Right forelimb (tissue), 1 donor: ENCODE results near the gene OSM.
"Not testable (repeated sequence)": the region's sequence is repeated elsewhere in the genome, so short reads cannot be mapped to it uniquely, and the experiment has no call there.

ENCODE experiments used
- DNase-seq: peaks from one replicate; pipeline ENCODE4 v3.0.0-alpha.2; 2018

Gene OSM

GRCh38 chr22:30240541-30241417 lies 25.9 kb downstream of the OSM start:
- DNase-seq = no peak

- DNase-seq = no peak
These were observed 26.9 kb downstream of the OSM start for GRCh38 chr22:30239488-30240405.

DNA sequence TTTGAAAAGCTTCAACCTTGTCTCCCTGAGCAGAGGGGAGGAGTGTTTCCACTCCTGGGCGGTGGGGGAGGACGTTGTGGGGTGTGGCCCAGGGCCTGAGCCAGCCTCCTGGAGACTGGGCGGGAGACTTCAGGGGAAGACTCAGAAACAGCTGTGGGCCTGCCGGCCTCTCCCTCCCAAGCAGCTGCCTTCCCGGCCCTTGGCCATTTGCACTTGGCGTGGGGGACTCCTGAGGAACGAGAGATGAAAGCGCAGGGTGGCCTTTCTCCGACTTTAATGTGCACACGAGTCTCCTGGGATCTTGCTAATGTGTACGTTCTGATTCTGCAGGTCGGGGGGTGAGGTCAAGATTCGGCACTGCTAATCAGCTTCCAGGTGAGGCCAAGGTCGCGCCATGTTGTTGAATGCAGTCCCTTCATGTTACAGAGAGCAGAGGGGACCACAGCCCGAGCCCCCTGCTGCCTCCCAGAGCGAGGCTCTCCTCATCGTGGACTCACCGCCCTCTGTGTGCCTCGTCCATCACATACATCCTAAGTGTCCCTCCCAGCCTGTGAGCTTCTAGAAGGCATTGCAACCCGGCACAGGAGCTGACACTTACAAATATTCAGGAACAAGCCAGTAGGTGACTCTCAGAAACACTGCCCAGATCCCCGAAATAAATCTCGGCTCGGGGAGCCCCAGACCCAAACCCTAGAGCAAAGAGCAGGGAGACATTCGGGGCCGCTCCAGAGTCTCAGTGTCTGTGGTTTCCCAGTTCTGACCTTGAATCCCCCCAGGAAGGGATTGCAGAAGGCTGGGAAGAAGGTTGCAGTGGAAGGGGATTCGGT lies 27.8 kb downstream of the OSM start:
- DNase-seq = peak; percentile 72

- DNase-seq = no peak
These were observed 28.5 kb downstream of the OSM start for GRCh38 chr22:30238136-30238535.

DNA sequence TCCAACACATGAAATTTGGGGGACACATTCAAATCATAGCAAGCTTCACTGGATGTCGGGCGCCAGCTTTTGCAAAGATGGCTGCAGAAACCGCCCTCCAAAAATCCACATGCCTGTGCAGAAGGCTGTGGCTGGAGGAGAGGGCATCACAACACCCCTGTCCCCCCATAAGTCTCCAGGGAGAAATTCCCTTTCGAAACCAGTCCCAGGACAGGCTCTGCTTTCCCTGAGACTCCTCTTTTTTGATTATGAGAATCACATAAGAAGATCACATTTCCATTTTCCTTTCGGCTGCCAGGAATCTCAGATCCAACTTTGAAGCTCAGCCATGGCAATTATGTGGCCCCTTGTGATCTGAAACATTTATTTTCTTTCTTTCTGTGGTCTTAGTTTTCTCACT lies 29.8 kb downstream of the OSM start:
- DNase-seq = no peak

DNA sequence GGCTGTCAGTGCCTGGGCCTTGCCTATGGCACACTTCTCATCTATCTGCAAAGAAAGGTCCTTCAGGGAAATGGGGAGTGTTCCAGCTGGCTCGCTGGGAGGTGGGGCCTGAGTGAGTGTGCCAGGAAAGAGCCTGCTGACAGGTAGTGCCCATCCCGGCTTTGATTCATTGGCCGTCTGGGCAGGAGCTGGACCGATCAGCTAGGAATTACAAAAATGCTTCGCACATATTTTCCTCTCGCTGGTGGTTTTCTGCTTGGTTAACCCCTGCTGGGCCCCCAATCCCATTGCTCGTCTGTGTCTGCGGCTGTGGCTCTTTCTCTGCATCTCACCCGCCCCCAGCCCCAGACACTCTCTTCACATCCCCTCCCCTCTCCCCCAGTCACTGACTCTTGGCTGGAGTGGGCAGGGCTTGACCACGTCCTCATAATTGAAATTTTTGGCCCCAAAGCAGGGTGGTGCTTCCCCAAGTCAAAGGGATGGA lies 30.9 kb downstream of the OSM start:
- DNase-seq = peak; percentile 73

- peak; percentile 66 for DNase-seq
These were observed 31.7 kb downstream of the OSM start for GRCh38 chr22:30234786-30235470.

- DNase-seq = not testable (repeated sequence)
These were observed 32.3 kb downstream of the OSM start for GRCh38 chr22:30234325-30234724.

- DNase-seq = no peak
These were observed 33.1 kb downstream of the OSM start for GRCh38 chr22:30233582-30233981.

DNA sequence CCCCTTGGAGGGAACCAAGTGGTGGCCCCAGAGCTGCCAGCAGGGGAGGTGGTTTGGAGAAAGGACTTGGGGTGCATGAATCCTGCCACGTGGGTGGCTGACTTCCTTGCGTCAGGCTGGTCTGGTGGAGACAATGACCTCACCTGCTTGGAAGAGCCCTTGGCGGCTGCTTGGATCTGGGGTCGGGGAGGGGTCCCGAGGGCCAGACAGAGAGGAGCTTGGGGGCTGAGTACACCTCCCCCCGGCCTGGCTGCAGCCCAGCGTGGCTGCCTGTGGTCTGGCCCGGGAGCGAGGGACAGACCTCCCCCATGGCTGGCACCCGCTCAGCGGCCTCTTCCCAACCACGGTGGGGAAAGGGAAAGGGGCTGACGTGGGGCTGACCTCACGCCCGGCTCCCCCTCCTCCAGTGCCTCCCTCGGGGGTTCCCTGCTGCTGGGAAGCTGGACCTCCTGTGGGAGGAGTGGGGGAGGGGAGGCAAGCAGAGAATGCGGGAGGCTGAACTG lies 33.9 kb downstream of the OSM start:
- no peak for DNase-seq

DNA sequence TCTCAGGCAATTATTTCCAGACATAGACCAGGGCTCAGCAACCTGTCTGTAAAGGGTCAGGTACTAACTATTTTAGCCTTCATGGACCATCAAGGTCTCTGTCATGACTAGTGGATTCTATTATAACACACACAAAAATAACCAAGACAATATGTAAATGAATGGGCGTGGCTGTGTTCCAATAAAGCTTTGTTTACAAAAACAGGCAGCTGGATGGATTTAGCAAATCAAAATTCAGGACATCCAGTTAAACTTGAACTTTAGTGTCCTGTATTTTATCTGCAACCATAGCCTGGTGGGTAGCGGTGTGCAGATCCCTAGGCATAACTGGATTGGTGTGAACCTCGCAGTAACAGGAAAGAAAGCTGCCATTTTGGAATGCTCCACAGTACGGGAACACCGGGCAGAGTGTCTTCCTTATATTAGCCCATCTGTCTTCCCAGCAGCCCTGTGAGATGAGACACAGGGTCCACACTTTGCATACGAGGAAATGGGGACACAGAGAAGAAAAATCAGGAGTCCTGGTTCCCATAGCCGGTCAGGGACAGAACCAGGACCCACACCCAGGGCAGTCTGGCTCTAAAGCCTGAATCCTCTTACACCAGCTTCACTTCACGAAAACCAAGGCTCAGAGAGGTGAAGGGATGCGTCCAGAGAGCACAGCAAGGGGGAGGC lies 35.7 kb downstream of the OSM start:
- DNase-seq = no peak

DNA sequence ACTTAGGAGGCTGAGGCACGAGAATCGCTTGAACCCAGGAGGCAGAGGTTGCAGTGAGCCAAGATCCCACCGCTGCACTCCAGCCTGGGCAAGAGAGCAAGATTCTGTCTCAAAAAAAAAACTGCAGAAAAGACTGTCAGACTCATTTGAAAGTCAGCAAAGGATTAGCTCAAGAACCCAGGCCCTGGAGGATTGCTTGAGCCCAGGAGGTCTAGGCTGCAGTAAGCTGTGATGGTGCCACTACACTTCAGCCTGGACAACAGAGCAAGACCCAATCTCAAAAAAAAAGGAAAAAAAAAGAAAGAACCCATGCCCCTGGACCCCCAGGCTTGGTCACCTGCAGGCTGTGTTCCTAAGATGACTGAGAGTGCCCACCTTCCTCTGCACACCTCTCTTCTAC lies 36.3 kb downstream of the OSM start:
- DNase-seq = no peak

- no peak for DNase-seq
These were observed 37.9 kb downstream of the OSM start for GRCh38 chr22:30228509-30229359.

DNA sequence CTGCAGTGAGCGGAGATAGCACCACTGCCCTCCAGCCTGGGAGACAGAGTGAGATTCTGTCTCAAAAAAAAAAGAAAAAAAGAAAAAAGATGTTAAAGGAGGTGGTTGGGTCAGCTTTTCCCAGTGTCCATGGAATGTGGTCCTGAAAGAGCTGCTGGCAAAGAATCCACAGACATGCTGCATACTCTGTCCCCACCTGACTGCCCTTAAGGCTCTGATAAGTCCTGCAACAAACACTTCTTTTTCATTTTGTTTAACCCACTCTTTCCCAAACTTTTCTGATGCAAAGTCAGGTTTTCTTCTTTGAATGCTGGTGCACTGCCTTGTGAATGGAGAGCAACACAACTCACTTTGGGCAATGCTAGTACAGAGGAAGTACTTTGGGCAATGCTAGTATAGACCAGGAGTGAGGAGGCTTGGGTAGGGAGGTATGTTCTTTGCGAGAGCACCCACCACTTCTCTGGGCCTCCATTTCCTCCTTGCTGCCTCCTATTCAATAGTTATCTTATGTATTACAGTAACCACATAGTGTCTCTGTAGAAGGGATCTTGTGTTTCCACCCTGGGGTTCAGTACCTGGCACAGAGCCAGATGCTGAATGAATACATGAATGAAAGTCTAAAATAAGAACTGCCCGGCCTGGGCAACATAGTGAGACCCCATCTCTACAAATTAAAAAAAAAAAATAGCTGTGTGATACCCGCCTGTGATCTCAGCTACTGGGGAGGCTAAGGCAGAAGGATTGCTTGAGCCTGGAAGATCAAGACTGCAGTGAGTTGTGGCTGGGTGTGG lies 39.0 kb downstream of the OSM start:
- no peak for DNase-seq

GRCh38 chr22:30226192-30226832 lies 40.3 kb downstream of the OSM start:
- DNase-seq = no peak

DNA sequence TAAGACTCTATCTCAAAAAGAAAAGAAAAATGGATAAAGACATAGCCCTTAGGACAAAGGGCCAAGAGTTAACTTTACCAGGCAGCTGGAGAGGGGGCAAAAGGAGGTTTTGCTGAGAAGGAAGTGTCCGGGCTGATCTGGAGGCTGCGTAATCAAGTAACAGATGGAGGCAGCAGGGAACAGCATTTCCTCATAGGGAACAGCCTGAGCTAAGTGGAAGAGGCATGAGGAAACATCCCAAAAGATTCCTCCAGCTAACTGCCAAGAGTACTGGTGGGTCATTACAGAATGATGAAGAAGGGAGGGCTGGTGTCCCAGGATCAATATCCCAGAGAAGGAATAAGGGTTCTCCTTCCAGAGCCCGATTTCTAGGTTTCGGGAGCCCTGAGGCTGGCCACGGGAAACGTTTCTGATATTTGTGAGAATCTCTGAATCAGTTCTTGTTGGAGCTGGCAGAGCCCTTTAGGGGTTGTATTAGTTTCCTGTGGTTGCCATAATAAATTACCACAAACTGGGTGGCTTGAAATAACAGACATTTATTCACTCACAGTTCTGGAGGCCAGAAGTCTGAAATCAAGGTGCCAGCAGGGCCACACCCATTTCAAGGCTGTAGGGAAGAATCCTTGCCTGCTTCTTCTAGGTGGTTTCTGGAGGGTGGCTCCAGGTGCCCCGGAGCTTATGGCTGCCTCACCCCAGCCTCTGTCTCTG lies 41.3 kb downstream of the OSM start:
- no peak for DNase-seq

DNA sequence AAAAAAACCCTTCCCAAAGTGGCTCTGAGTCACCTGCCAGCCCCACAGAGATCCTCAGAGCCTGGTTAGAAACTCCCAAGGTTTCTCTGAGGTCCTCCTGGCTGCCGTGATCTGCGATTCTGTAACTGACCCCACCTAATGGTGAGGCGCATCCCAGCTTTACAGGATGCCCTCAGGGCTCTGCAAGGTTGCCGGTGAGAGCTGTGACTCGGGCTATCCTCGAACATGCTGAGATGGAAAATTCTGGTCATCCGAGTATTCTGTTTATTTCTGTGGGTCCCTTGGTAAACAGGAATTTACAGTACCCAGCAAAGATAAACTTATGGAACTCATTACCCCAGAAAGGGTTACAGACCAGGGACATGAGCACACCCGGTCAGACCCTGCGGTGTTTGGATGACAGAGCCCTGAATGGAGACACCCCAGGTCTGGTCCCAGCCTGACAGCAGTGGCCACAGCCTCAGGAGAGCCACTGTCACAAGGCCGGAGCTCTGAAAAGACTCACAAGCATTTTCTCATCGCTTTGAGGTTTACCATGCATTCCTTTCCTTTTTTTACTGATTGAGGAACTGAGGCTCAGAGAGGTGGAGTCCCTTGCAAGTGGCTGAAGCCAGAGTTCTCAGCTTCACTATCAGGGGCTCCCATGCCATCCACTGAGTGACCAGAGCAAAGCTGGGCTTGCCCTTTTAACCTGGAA lies 42.3 kb downstream of the OSM start:
- no peak for DNase-seq

DNA sequence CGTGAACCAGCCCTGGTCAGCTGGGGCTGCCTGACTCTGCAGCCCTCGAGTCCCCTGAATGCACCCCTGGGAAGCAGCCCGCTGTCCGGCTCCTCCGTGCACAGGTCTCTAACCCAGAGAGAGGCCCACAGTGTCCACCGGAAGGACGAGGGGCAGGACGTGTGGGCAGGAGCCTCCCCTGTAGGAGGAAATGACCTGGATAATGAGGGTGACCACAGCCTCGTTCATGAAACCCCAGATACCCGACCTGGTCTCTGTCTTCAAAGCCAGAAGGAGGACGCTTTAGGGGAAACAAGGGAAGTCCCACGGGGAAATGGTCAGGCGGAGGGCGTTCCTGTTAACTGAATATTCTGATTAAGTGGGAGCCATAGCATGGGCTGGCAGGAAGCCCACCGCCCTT lies 43.3 kb downstream of the OSM start:
- no peak for DNase-seq
